Activated CD8-positive, alpha-beta memory T cell treated with anti-CD3 and anti-CD28 coated beads for 36 hours (primary cell): ENCODE results near the gene RABL2A. TPM values are rescaled to one million over a fixed set of nuclear protein-coding genes. Genes with fewer than 3 reads are reported as not detected.
"Not testable (repeated sequence)": the region's sequence is repeated elsewhere in the genome, so short reads cannot be mapped to it uniquely, and the experiment has no call there.

ENCODE experiments used
- CTCF ChIA-PET: fragments of 350-600 bp; sonication (Branson Sonifier 250); formaldehyde crosslinking; loops from one replicate; lab custom pipeline; 2021; ENCODE audit warnings: antibody characterized with exemption; lab: Charles Lee
- POLR2A ChIA-PET: fragments of 350-600 bp; sonication (Branson Sonifier 250); formaldehyde crosslinking; loops from one replicate; lab custom pipeline; 2021; ENCODE audit warnings: antibody characterized with exemption; lab: Charles Lee
- total RNA-seq, 2 experiments: library from RNA; stranded (reverse); gene quantifications; one replicate each; pipeline ENCODE4 v1.2.3, GENCODE V29; 2021

The RABL2A gene
- total RNA-seq, 2 experiments from 2014 or later: 15.3 to 16.6 TPM

DNA sequence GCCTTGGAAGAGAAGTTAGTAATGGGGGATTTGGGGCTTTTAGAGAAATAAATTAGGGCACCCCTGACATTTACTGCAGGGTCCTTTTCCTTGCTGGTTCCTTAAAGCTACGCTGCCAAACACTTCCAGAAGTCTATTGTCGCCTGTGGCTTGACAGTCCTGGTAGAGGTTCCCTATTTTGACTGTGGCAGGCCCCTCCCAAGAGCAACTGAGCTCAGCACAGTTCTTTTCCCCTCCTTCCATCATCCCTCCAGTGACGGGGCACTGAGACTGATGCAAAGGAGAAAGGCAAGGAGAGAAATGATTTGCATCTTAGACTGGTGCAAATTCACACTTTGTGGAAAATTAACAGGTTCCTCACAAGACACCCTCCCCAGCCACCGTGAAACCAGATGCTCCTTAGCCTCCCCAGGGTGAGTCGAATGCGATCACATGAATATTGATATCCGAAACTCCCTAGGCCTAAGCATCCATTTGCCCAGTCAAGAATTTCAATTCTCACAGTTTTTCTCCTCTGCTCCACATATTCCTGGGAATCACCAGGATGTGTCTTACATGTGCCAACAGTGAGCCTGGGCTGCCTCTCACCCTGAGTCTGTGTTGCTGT is 45.4 kb downstream of the RABL2A start:
- ChIA-PET POLR2A (no interaction called here), CTCF (no interaction called here)

GRCh38 chr2:113675875-113676274 is 48.8 kb downstream of the RABL2A start:
- POLR2A ChIA-PET: no interaction called here
- CTCF ChIA-PET: no interaction called here

GRCh38 chr2:113676623-113677266 is 49.7 kb downstream of the RABL2A start:
- ChIA-PET CTCF (no interaction called here), POLR2A (no interaction called here)

DNA sequence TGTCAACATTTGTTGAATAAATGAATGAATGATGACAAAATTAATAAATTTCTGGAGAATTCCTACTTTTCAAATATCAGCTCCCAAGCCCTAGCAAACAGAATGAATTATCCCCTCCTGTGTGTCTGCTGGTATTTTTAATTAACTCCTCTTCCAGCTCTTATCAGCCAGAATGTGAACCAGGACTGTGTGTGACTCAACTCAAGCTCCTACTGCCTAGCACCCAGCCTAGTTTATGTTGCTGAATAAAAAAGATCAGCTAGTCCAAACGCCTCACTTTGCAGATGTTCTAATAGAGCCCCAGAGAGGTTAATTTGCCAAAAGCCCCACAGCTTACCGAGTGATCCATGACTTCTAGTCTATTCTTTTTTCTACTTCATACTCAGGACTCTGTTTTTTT is 50.3 kb downstream of the RABL2A start:
- CTCF ChIA-PET: no interaction called here

DNA sequence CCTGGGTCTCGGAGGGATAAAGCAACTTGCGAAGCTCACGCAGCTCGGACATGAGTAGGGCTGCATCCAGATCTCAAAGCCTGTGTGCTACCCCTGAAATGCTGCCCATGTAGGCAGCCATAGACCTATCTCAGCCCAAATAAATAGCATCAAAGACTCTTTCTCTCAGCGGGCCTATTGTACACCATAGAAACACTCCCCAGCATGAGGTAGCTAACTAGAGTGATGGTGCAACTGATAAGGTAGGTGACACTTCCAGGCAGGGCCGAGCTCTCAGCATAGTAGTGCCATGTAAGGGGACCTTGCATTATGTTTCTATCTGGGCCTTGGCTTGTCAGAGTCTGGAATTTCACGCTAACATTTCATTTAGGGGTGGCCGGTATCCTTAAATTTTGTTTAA is 52.4 kb downstream of the RABL2A start:
- CTCF ChIA-PET: interaction anchor here (0.8 kb wide), 1 partner anchor 21 kb away, joined by 3 read pairs; no protein-coding TSS in a partner anchor

More for the DNA sequence above, 50.3 kb downstream of the RABL2A start:
- POLR2A ChIA-PET: no interaction called here

GRCh38 chr2:113685471-113685870 is 58.4 kb downstream of the RABL2A start:
- POLR2A ChIA-PET: no interaction called here
- CTCF ChIA-PET: no interaction called here

More for the DNA sequence above, 52.4 kb downstream of the RABL2A start:
- POLR2A ChIA-PET: no interaction called here

DNA sequence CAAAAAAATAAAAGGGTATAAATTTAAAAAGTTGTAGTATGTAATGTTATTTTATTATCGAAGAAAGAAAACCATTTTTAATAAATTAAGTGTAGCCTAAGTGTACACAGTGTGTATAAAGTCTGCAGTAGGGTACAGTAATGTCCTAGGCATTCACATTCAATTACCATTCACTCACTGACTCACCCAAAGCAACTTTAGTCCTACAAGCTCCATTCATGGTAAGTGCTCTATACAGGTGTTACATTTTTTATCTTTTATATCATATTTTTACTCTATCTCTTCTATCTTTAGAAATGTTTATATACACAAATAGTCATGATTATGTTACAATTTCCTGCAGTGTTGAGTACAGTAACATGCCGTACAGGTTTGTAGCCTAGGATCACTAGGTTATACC is 59.5 kb downstream of the RABL2A start:
- POLR2A ChIA-PET: no interaction called here

GRCh38 chr2:113690871-113691270 is 63.8 kb downstream of the RABL2A start:
- POLR2A ChIA-PET: not testable (repeated sequence)

More for the DNA sequence above, 59.5 kb downstream of the RABL2A start:
- CTCF ChIA-PET: interaction anchor here (1.0 kb wide), 1 partner anchor 13 kb away, joined by 3 read pairs; no protein-coding TSS in a partner anchor

More at GRCh38 chr2:113690871-113691270, 63.8 kb downstream of the RABL2A start:
- CTCF ChIA-PET: not testable (repeated sequence)

Other genes starting within 250 kb of the RABL2A start
- 10 to 100 TPM; 40.3 to 44.9 TPM for gene ZNG1B, start 189.6 kb upstream of the RABL2A start, total RNA-seq
- gene FOXD4L1, start 128.6 kb upstream of the RABL2A start, total RNA-seq: under 1 TPM; 0.17 to 0.21 TPM
- 10 to 100 TPM; 28.1 to 28.7 TPM for gene SLC35F5, start 129.4 kb downstream of the RABL2A start, total RNA-seq